ENCODE results near the gene RGMA. TPM values are rescaled to one million over a fixed set of nuclear protein-coding genes. Genes with fewer than 3 reads are reported as not detected.

The RGMA gene
- total RNA-seq, 2 donors from 2014 or later, result 22.1 to 55.7 TPM

- Histone ChIP-seq H3K36me3 (peaks cover 44% of the 10 kb centered on the region), H3K4me1 (ENCODE audit: control insufficient read depth in 1 of 2, low read depth in 2 of 2) (peaks cover 0 to 20% of the 10 kb centered on the region in 2 donors), H3K27me3 (replicated peaks; ENCODE audit: insufficient read depth) (no peaks in the 10 kb centered on the region), H3K9me3 (peaks cover 5% of the 10 kb centered on the region), H3K27ac (no peak overlapping the region), H3K4me3 (no peak overlapping the region)
- no peak for DNase-seq (ENCODE audit: low spot score)
- no peak for TF ChIP-seq CTCF (IDR thresholded peaks at IDR 0.05)
- ATAC-seq (ENCODE audit: insufficient number of reproducible peaks, low FRiP score, low read depth), result no peak
Measured at GRCh38 chr15:93049914-93050578, 39.0 kb downstream of the RGMA start.

GRCh38 chr15:93049233-93049632 lies 39.8 kb downstream of the RGMA start:
- Histone ChIP-seq H3K9me3 (peaks cover 5% of the 10 kb centered on the region), H3K4me3 (no peak overlapping the region), H3K4me1 (ENCODE audit: control insufficient read depth in 1 of 2, low read depth in 2 of 2) (peaks cover 0 to 19% of the 10 kb centered on the region in 2 donors), H3K36me3 (peaks cover 52% of the 10 kb centered on the region), H3K27ac (no peak overlapping the region), H3K27me3 (replicated peaks; ENCODE audit: insufficient read depth) (no peaks in the 10 kb centered on the region)
- DNase-seq (ENCODE audit: low spot score) (no peak), ATAC-seq (ENCODE audit: insufficient number of reproducible peaks, low FRiP score, low read depth) (no peak)
- TF ChIP-seq CTCF (IDR thresholded peaks at IDR 0.05), result no peak

GRCh38 chr15:93048759-93049161 lies 40.3 kb downstream of the RGMA start:
- Histone ChIP-seq H3K27ac (no peak overlapping the region), H3K4me1 (ENCODE audit: control insufficient read depth in 1 of 2, low read depth in 2 of 2) (peaks cover 0 to 21% of the 10 kb centered on the region in 2 donors), H3K4me3 (no peak overlapping the region), H3K36me3 (peaks cover 52% of the 10 kb centered on the region), H3K27me3 (replicated peaks; ENCODE audit: insufficient read depth) (no peaks in the 10 kb centered on the region), H3K9me3 (peaks cover 5% of the 10 kb centered on the region)
- DNase-seq (ENCODE audit: low spot score), result no peak
- no peak for TF ChIP-seq CTCF (IDR thresholded peaks at IDR 0.05)
- ATAC-seq (ENCODE audit: insufficient number of reproducible peaks, low FRiP score, low read depth), result no peak

GRCh38 chr15:93048426-93048721 lies 40.6 kb downstream of the RGMA start:
- peaks cover 5% of the 10 kb centered on the region for H3K9me3 ChIP-seq
- H3K36me3 ChIP-seq, result peaks cover 52% of the 10 kb centered on the region
- ATAC-seq (ENCODE audit: insufficient number of reproducible peaks, low FRiP score, low read depth) (no peak), DNase-seq (ENCODE audit: low spot score) (no peak)
- H3K4me1 ChIP-seq (ENCODE audit: control insufficient read depth in 1 of 2, low read depth in 2 of 2), result peaks cover 0 to 23% of the 10 kb centered on the region in 2 donors
- H3K4me3 ChIP-seq, result no peak overlapping the region
- H3K27me3 ChIP-seq (replicated peaks; ENCODE audit: insufficient read depth), result no peaks in the 10 kb centered on the region
- TF ChIP-seq CTCF (IDR thresholded peaks at IDR 0.05), result no peak
- no peak overlapping the region for H3K27ac ChIP-seq

- peaks cover 0 to 23% of the 10 kb centered on the region in 2 donors for H3K4me1 ChIP-seq (ENCODE audit: control insufficient read depth in 1 of 2, low read depth in 2 of 2)
- ATAC-seq (ENCODE audit: insufficient number of reproducible peaks, low FRiP score, low read depth), result no peak
- H3K27ac ChIP-seq, result no peak overlapping the region
- H3K9me3 ChIP-seq, result peaks cover 5% of the 10 kb centered on the region
- TF ChIP-seq CTCF (IDR thresholded peaks at IDR 0.05), result no peak
- H3K4me3 ChIP-seq, result no peak overlapping the region
- peaks cover 52% of the 10 kb centered on the region for H3K36me3 ChIP-seq
- no peak for DNase-seq (ENCODE audit: low spot score)
- no peaks in the 10 kb centered on the region for H3K27me3 ChIP-seq (replicated peaks; ENCODE audit: insufficient read depth)
Measured at GRCh38 chr15:93047621-93048425, 41.2 kb downstream of the RGMA start.

Measured in thoracic aorta (tissue), 2 donors.